ENCODE measurements around the gene TBK1.

The TBK1 gene

GRCh38 chr12:64476844-64477243 lies 24.9 kb downstream of the TBK1 start:
- TF ChIP-seq ZFX (IDR thresholded peaks at IDR 0.05; ENCODE audit: borderline replicate concordance) (no peak), CTCF (IDR thresholded peaks at IDR 0.05) (no peak)
- H3K27ac ChIP-seq = no peak overlapping the region

GRCh38 chr12:64478661-64479060 lies 26.7 kb downstream of the TBK1 start:
- no peak overlapping the region for H3K27ac ChIP-seq
- TF ChIP-seq CTCF (IDR thresholded peaks at IDR 0.05) = no peak
- TF ChIP-seq ZFX (IDR thresholded peaks at IDR 0.05; ENCODE audit: borderline replicate concordance) = no peak

GRCh38 chr12:64480148-64480547 lies 28.2 kb downstream of the TBK1 start:
- H3K27ac ChIP-seq = no peak overlapping the region
- TF ChIP-seq ZFX (IDR thresholded peaks at IDR 0.05; ENCODE audit: borderline replicate concordance) (no peak), CTCF (IDR thresholded peaks at IDR 0.05) (no peak)

GRCh38 chr12:64486657-64487056 lies 34.7 kb downstream of the TBK1 start:
- no peak overlapping the region for H3K27ac ChIP-seq
- TF ChIP-seq ZFX (IDR thresholded peaks at IDR 0.05; ENCODE audit: borderline replicate concordance) = no peak
- no peak for TF ChIP-seq CTCF (IDR thresholded peaks at IDR 0.05)

GRCh38 chr12:64491718-64492117 lies 39.8 kb downstream of the TBK1 start:
- no peak for TF ChIP-seq ZFX (IDR thresholded peaks at IDR 0.05; ENCODE audit: borderline replicate concordance)
- no peak for TF ChIP-seq CTCF (IDR thresholded peaks at IDR 0.05)
- no peak overlapping the region for H3K27ac ChIP-seq

- TF ChIP-seq ZFX (IDR thresholded peaks at IDR 0.05; ENCODE audit: borderline replicate concordance) (no peak), CTCF (IDR thresholded peaks at IDR 0.05) (no peak)
- no peak overlapping the region for H3K27ac ChIP-seq
Measured at GRCh38 chr12:64493513-64493912, 41.6 kb downstream of the TBK1 start.

- TF ChIP-seq ZFX (IDR thresholded peaks at IDR 0.05; ENCODE audit: borderline replicate concordance) = no peak
- no peak for TF ChIP-seq CTCF (IDR thresholded peaks at IDR 0.05)
- no peak overlapping the region for H3K27ac ChIP-seq
Measured at GRCh38 chr12:64494998-64495729, 43.2 kb downstream of the TBK1 start.
